Trophoblast cell (in vitro differentiated cells and primary cell): ENCODE measurements around the gene GBP2.

Source experiments
- DNase-seq, 2 donors: peaks; one replicate each; pipeline ENCODE4 v3.0.0-alpha.2; 2016
- H2AFZ ChIP-seq: 2 replicates; pipeline ENCODE4 v1.6.1; 2013; ENCODE audit warnings: low read length, moderate library complexity, mild to moderate bottlenecking; ENCODE audit not compliant: insufficient read depth, poor library complexity
- H2AK5ac ChIP-seq: 2 replicates; pipeline ENCODE4 v1.6.1; 2013; ENCODE audit warnings: mild to moderate bottlenecking, low read length
- H2BK120ac ChIP-seq: 2 replicates; pipeline ENCODE4 v1.6.1; 2013; ENCODE audit warnings: low read length, mild to moderate bottlenecking, moderate library complexity; ENCODE audit not compliant: insufficient read depth, poor library complexity
- H2BK12ac ChIP-seq: 2 replicates; pipeline ENCODE4 v1.6.1; 2013; ENCODE audit warnings: mild to moderate bottlenecking, low read length, moderate library complexity
- H2BK5ac ChIP-seq: 2 replicates; pipeline ENCODE4 v1.6.1; 2013; ENCODE audit warnings: low read length, low read depth, moderate library complexity, mild to moderate bottlenecking; ENCODE audit not compliant: poor library complexity
- H3K14ac ChIP-seq: 2 replicates; pipeline ENCODE4 v1.6.1; 2013; ENCODE audit warnings: mild to moderate bottlenecking, low read length
- H3K18ac ChIP-seq: 2 replicates; pipeline ENCODE4 v1.6.1; 2013; ENCODE audit warnings: mild to moderate bottlenecking, low read length
- H3K23ac ChIP-seq: 2 replicates; pipeline ENCODE4 v1.6.1; 2013; ENCODE audit warnings: low read length
- H3K27ac ChIP-seq: 2 replicates; pipeline ENCODE4 v1.5.1; 2013; ENCODE audit warnings: low read depth, mild to moderate bottlenecking, inconsistent platforms, low read length, moderate library complexity
- H3K27me3 ChIP-seq: 2 replicates; pipeline ENCODE4 v1.6.1; 2013; ENCODE audit warnings: inconsistent platforms, mild to moderate bottlenecking, low read length, moderate library complexity; ENCODE audit not compliant: insufficient read depth
- H3K36me3 ChIP-seq, 2 experiments: 1 replicate in 1 of 2; 2 replicates in 1 of 2; pipeline ENCODE4 v1.6.1; 2013; ENCODE audit warnings: low read length in 2 of 2, mild to moderate bottlenecking in 2 of 2, moderate library complexity in 1 of 2; ENCODE audit not compliant: insufficient read depth in 2 of 2, control insufficient read depth in 1 of 2
- H3K4ac ChIP-seq: 2 replicates; pipeline ENCODE4 v1.6.1; 2013; ENCODE audit warnings: low read depth, mild to moderate bottlenecking, low read length, moderate library complexity
- H3K4me1 ChIP-seq, 2 experiments: 1 replicate in 1 of 2; 2 replicates in 1 of 2; pipeline ENCODE4 v1.6.1; 2013; ENCODE audit warnings: low read length in 2 of 2, mild to moderate bottlenecking in 2 of 2, moderate library complexity in 1 of 2; ENCODE audit not compliant: insufficient read depth in 2 of 2, control insufficient read depth in 1 of 2
- H3K4me2 ChIP-seq: 2 replicates; pipeline ENCODE4 v1.6.1; 2013; ENCODE audit warnings: inconsistent platforms, mild to moderate bottlenecking, low read length, moderate library complexity
- H3K4me3 ChIP-seq: 2 replicates; pipeline ENCODE4 v1.5.1; 2013; ENCODE audit warnings: mild to moderate bottlenecking, low read depth, low read length, inconsistent platforms
- H3K79me1 ChIP-seq: one replicate; pipeline ENCODE4 v1.6.1; 2013; ENCODE audit warnings: low read length
- H3K79me2 ChIP-seq: 2 replicates; pipeline ENCODE4 v1.6.1; 2013; ENCODE audit warnings: low read length, mild to moderate bottlenecking; ENCODE audit not compliant: control insufficient read depth, insufficient read depth, poor library complexity
- H3K9ac ChIP-seq: 2 replicates; pipeline ENCODE4 v1.6.1; 2013; ENCODE audit warnings: mild to moderate bottlenecking, low read length
- H3K9me3 ChIP-seq: 2 replicates; pipeline ENCODE4 v1.6.1; 2013; ENCODE audit warnings: low read depth, mild to moderate bottlenecking, control low read depth, inconsistent platforms, low read length; ENCODE audit not compliant: insufficient read depth
- H4K12ac ChIP-seq: 2 replicates; pipeline ENCODE4 v1.6.1; 2013; ENCODE audit warnings: low read depth, mild to moderate bottlenecking, low read length, moderate library complexity
- H4K8ac ChIP-seq: 2 replicates; pipeline ENCODE4 v1.6.1; 2013; ENCODE audit warnings: low read depth, mild to moderate bottlenecking, low read length, moderate library complexity
- H4K91ac ChIP-seq: one replicate; pipeline ENCODE4 v1.6.1; 2013; ENCODE audit warnings: low read depth, mild to moderate bottlenecking, low read length, moderate library complexity
- WGBS: extraction: QIAGEN DNeasy Blood & Tissue Kit; methylation state at CpG from one replicate; pipeline ENCODE4 v1.1.7; 2013; ENCODE audit warnings: missing lambda C conversion rate; ENCODE audit not compliant: insufficient read length, insufficient coverage; ENCODE audit errors: extremely low coverage; 5-methylcytosine and 5-hydroxymethylcytosine counted together

Gene GBP2

DNA sequence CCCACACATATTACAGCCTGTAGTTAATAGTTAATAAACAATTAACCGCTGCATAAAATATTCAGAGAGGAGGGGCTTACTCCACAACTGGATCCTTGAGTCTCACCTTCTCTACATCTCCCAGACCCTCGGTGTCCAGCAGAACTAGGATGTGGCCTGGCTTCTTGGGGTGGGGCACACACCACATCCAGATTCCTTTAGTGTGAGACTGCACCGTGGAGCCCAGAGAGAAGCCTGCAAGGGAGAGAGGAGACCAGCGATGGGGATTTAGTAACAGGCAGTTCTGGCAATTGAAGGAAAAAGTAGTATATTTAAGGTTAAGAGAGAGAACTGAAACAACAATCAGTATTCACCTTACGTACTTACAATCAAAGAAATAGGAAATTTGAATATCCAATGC lies 65.8 kb downstream of the GBP2 start:
- Histone ChIP-seq H3K18ac (no peak overlapping the region), H2AFZ (no peak overlapping the region), H3K79me2 (no peaks in the 10 kb centered on the region), H4K91ac (no peak overlapping the region), H2AK5ac (no peak overlapping the region), H2BK12ac (no peak overlapping the region), H3K9me3 (no peaks in the 10 kb centered on the region), H3K9ac (no peak overlapping the region), H3K27me3 (no peaks in the 10 kb centered on the region), H3K4me3 (no peak overlapping the region), H4K12ac (no peak overlapping the region), H3K23ac (no peak overlapping the region), H3K36me3 (no peaks in the 10 kb centered on the region), H2BK5ac (no peak overlapping the region), H3K4ac (no peak overlapping the region), H4K8ac (no peak overlapping the region), H3K4me2 (no peak overlapping the region), H3K27ac (no peak overlapping the region), H3K79me1 (no peaks in the 10 kb centered on the region), H3K4me1 (no peaks in the 10 kb centered on the region), H3K14ac (no peak overlapping the region), H2BK120ac (no peak overlapping the region)
- WGBS, result no CpG with 5 or more reads among the region's 5 CpGs
- no peak for DNase-seq
